Measurements from ENCODE around the gene GP5. TPM values are rescaled to one million over a fixed set of nuclear protein-coding genes. Genes with fewer than 3 reads are reported as not detected.

GP5 gene, protein sequence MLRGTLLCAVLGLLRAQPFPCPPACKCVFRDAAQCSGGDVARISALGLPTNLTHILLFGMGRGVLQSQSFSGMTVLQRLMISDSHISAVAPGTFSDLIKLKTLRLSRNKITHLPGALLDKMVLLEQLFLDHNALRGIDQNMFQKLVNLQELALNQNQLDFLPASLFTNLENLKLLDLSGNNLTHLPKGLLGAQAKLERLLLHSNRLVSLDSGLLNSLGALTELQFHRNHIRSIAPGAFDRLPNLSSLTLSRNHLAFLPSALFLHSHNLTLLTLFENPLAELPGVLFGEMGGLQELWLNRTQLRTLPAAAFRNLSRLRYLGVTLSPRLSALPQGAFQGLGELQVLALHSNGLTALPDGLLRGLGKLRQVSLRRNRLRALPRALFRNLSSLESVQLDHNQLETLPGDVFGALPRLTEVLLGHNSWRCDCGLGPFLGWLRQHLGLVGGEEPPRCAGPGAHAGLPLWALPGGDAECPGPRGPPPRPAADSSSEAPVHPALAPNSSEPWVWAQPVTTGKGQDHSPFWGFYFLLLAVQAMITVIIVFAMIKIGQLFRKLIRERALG
- total RNA-seq (ENCODE audit: unreplicated experiment), result 0.23 TPM
- long read RNA-seq, result 0 reads

DNA sequence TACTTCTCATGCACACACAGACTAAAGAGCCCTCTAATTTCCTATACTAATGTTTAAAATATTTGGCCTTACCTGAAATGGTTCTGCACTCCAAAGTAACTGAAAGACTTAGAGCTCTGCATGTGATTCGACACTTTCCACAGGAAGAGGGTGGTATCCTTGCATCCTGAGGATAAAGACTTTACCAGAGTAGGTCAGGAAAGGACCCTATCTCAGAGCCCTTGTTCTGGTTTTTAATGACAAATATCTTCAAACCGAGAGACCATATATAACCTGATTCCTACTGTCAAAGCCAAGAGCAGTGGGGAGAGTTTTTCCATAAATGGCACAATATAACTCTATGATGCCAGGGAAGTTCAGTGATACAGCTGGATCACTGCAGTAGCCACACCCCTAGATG, at the start of gene GP5:
GP5 (minus strand) TSS at position 101 of the 400 bp plus-strand sequence. CDS start 984 bp downstream, outside the sequence.
- no peak for TF ChIP-seq CTCF (IDR thresholded peaks at IDR 0.05; ENCODE audit: unreplicated experiment)
- Mint-ChIP-seq H3K4me1 (ENCODE audit: unreplicated experiment) (peaks cover 34% of the 10 kb centered on the region), H3K4me3 (ENCODE audit: unreplicated experiment) (no peak within 1 kb of the TSS), H3K36me3 (ENCODE audit: low read depth, unreplicated experiment) (no peaks in the 10 kb centered on the region), H3K9me3 (ENCODE audit: unreplicated experiment) (no peaks in the 10 kb centered on the region), H3K27me3 (ENCODE audit: unreplicated experiment) (peaks cover 10% of the 10 kb centered on the region), H3K27ac (ENCODE audit: unreplicated experiment) (no peak within 1 kb of the TSS)
- DNase-seq (ENCODE audit: low spot score), result no peak

DNA sequence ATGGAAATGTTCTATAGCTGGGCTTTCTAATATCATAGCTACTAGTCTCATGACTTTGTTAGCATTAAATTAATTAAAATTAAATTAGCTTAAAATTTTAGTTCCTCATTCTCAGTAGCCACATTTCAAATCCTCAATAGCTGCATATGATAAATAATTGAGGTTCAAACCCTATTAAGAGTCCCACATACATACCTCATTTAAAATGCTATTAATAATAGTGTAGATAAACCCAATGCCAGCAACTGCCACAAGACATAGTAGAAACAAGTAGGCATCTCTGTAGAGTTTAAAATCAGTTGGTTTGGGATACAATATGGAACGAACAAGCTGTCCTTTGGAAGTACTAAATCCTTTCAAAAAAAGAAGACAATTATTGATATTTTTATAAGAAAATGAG, 48.6 kb upstream of the GP5 start:
- Mint-ChIP-seq H3K4me3 (ENCODE audit: unreplicated experiment) (no peak overlapping the region), H3K9me3 (ENCODE audit: unreplicated experiment) (no peaks in the 10 kb centered on the region), H3K27ac (ENCODE audit: unreplicated experiment) (no peak overlapping the region), H3K27me3 (ENCODE audit: unreplicated experiment) (no peaks in the 10 kb centered on the region), H3K4me1 (ENCODE audit: unreplicated experiment) (no peaks in the 10 kb centered on the region), H3K36me3 (ENCODE audit: low read depth, unreplicated experiment) (peaks cover 8% of the 10 kb centered on the region)
- no peak for DNase-seq (ENCODE audit: low spot score)
- no peak for TF ChIP-seq CTCF (IDR thresholded peaks at IDR 0.05; ENCODE audit: unreplicated experiment)

- H3K27ac Mint-ChIP-seq (ENCODE audit: unreplicated experiment), result no peak overlapping the region
- no peak for TF ChIP-seq CTCF (IDR thresholded peaks at IDR 0.05; ENCODE audit: unreplicated experiment)
- H3K9me3 Mint-ChIP-seq (ENCODE audit: unreplicated experiment), result no peaks in the 10 kb centered on the region
- H3K4me1 Mint-ChIP-seq (ENCODE audit: unreplicated experiment), result no peaks in the 10 kb centered on the region
- no peak for DNase-seq (ENCODE audit: low spot score)
- no peak overlapping the region for H3K4me3 Mint-ChIP-seq (ENCODE audit: unreplicated experiment)
- peaks cover 6% of the 10 kb centered on the region for H3K36me3 Mint-ChIP-seq (ENCODE audit: low read depth, unreplicated experiment)
- no peaks in the 10 kb centered on the region for H3K27me3 Mint-ChIP-seq (ENCODE audit: unreplicated experiment)
These were observed 48.1 kb upstream of the GP5 start for GRCh38 chr3:194447161-194447560.

DNA sequence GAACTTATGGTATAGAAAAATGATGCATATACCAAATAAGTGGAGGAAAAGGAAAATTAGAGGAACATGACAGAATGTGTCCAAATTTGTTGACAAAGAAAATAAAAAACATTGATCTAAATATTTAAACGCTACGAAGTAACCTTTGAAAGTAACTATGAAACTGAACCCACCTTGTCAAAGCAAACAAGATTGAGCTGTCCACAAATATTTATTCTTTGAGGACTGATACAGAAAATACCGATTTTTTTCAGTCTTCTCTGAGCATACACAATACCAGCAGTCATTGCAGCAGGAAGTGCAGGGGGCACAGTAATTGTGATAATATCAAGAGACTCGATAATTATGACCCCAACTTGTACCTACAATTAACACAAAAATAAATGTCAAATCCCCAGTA, 47.7 kb upstream of the GP5 start:
- no peaks in the 10 kb centered on the region for H3K27me3 Mint-ChIP-seq (ENCODE audit: unreplicated experiment)
- no peak for DNase-seq (ENCODE audit: low spot score)
- H3K4me3 Mint-ChIP-seq (ENCODE audit: unreplicated experiment), result no peak overlapping the region
- H3K36me3 Mint-ChIP-seq (ENCODE audit: low read depth, unreplicated experiment), result peaks cover 6% of the 10 kb centered on the region
- H3K9me3 Mint-ChIP-seq (ENCODE audit: unreplicated experiment), result no peaks in the 10 kb centered on the region
- TF ChIP-seq CTCF (IDR thresholded peaks at IDR 0.05; ENCODE audit: unreplicated experiment), result no peak
- peaks cover 2% of the 10 kb centered on the region for H3K4me1 Mint-ChIP-seq (ENCODE audit: unreplicated experiment)
- H3K27ac Mint-ChIP-seq (ENCODE audit: unreplicated experiment), result no peak overlapping the region

GRCh38 chr3:194446172-194446571, 47.1 kb upstream of the GP5 start:
- H3K9me3 Mint-ChIP-seq (ENCODE audit: unreplicated experiment), result no peaks in the 10 kb centered on the region
- H3K4me1 Mint-ChIP-seq (ENCODE audit: unreplicated experiment), result peaks cover 8% of the 10 kb centered on the region
- DNase-seq (ENCODE audit: low spot score), result no peak
- no peak for TF ChIP-seq CTCF (IDR thresholded peaks at IDR 0.05; ENCODE audit: unreplicated experiment)
- H3K27ac Mint-ChIP-seq (ENCODE audit: unreplicated experiment), result no peak overlapping the region
- no peak overlapping the region for H3K4me3 Mint-ChIP-seq (ENCODE audit: unreplicated experiment)
- peaks cover 6% of the 10 kb centered on the region for H3K36me3 Mint-ChIP-seq (ENCODE audit: low read depth, unreplicated experiment)
- no peaks in the 10 kb centered on the region for H3K27me3 Mint-ChIP-seq (ENCODE audit: unreplicated experiment)
